Left hindlimb (tissue), 1 donor: ENCODE measurements around the gene MILR1.
"Not testable (repeated sequence)": the region's sequence is repeated elsewhere in the genome, so short reads cannot be mapped to it uniquely, and the experiment has no call there.

Experiments used
- DNase-seq: peaks from one replicate; pipeline ENCODE4 v3.0.0-alpha.2; 2018

MILR1 gene, protein sequence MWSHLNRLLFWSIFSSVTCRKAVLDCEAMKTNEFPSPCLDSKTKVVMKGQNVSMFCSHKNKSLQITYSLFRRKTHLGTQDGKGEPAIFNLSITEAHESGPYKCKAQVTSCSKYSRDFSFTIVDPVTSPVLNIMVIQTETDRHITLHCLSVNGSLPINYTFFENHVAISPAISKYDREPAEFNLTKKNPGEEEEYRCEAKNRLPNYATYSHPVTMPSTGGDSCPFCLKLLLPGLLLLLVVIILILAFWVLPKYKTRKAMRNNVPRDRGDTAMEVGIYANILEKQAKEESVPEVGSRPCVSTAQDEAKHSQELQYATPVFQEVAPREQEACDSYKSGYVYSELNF

DNA sequence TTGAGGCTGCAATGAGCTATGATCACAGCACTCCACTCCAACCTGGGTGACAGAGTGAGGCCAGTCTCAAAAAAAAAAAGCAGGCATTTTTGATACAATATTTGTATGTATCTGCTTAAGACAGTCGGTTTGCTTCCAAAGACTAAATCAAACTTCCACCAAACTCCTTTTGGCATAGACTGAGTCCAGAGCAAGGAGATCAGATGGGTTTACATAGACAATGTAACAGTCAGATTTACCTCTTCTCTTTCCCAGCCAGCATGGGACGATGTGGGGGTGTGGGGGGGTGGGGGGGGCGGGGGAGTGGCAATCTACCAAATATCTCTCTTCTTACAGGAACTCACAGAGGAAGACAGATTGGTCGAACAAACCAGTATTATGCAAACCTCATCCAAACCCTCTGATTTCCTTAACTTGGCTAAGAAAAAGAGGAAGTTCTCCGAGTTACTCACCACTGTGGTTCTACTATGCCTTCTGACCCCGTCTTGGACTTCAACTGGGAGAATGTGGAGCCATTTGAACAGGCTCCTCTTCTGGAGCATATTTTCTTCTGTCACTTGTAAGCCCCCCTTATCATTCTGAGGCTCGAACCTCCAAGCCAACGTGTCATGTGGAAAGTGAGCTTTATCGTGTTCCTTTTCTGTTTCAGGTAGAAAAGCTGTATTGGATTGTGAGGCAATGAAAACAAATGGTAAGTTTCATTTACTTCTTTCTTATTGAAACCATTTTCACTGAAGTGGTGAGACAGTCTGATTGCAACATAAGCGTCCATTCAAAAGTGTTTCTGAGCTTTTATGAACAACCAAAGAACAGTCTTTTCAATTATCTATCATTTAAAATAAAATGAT is at the start of gene MILR1:
Gene MILR1, plus strand, starts transcription at position 451 of the 848 bp plus-strand sequence. Its CDS starts 54 bp downstream, at position 505.
- DNase-seq, result peak; percentile 52

DNA sequence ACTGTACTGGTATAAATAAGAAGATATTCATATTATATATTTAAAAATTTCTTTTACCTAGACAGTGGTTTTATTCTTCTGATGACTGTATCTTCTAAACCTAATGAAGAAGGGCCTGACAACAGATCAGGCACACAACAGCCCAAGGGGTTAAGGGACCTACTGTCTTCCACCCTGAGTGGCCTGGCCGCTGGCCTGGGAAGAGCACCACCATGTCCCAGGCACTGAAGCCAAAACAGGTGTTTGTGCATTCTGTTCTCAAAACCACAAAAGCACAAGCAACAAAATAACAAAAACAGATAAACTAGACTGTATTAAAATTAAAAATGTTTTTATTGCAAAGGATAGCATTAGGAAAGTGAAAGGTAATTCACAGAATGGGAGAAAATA is 49.2 kb upstream of the MILR1 start:
- no peak for DNase-seq

DNA sequence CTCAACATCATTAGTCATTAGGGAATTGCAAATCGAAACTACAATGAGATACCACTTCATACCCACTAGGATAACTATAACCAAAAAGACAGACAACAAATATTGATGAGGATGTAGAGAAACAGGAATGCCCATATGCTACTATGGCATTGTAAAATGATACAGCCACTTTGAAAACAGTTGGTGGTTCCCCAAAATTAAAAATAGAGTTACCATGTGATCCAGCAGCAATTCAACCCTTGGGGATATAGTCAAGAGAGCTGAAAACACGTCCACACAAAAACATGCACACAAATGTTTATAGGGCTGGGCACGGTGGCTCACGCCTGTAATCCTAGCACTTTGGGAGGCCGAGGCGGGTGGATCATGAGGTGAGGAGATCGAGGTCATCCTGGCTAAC is 48.3 kb upstream of the MILR1 start:
- DNase-seq, result no peak

DNA sequence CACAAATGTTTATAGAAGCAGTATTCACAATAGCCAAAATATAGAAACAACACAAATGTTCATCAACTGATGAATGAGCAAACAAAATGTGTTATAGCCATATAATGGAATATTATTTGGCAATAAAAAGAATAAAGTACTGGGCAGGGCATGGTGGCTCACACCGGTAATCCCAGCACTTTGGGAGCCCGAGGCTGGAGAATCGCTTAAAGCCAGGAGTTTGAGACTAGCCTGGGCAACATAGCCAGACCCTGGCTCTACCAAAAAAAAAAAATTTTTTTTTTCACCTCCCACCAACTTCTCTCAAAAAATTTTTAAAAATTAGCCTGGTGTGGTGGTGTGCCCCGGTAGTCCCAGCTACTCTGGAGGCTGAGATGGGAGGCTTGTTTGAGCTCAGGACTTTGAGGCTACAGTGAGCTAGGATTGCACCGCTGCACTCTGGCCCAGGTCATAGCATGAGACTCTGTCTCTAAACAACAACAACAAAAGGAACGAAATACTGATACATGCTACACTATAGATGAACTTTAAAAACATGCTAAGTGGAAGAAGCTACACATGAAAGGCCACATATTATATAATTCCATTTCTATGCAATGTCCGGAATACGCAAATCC is 47.6 kb upstream of the MILR1 start:
- no peak for DNase-seq

DNA sequence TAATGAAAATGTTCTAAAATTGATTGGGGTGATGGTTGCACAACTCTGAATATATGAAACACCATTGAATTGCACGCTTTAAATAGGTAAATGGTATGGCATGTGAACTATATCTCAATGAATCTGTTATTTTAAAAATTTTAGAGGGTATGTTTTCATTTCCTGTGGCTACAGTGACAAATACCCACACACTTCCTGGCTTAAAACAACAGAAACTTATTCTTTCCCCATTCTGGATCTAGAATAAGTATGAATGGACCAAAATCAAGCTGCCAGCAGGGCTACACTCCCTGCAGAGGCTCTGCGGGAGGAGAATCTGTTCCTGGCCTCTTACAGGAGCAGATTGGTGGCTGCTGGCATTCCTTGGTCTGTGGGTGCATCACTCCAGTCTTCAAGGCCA is 47.0 kb upstream of the MILR1 start:
- no peak for DNase-seq

DNA sequence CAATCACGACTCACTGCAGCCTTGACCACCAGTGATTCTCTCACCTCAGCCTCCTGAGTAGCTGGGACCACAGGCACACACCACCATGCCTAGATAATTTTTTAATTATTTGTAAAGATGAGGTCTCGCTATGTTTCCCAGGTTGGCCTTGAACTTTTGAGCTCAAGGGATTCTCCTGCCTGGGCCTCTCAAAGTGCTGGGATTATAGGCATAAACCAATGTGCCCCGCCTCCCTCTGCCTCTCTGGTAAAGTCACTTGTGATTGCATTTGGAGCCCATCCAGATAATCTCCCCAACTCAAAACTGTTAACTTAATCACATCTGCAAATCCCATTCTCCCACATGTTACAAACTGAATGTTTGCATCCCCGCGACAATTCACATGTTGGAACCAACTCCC is 46.4 kb upstream of the MILR1 start:
- DNase-seq, result no peak

DNA sequence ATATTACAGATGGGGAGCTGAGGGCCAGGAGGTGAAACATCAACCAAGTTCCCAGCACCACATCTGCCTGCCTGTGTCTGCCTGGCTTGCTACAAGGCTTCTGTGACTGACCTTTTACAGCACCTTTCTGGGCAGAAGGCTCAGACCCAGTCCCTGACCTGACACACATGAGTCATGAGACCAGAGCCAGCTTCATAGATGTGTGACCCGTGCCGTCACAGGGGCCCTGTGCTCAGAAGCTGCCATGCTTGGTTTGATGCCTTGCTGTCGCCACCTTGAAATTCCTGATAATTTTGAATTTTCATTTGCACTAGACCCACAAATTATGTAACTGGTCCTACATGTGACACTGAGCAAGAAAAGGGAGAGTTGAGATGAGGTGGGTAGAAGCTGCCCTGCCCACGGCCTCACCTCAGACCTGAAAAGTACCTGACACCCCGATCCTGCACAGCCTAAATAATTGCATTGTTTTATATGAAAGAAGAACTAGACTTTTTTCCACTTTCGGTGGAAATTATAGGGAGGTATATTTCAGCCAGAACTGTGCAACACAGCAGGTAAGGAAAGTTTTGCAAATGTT is 44.9 kb upstream of the MILR1 start:
- no peak for DNase-seq

DNA sequence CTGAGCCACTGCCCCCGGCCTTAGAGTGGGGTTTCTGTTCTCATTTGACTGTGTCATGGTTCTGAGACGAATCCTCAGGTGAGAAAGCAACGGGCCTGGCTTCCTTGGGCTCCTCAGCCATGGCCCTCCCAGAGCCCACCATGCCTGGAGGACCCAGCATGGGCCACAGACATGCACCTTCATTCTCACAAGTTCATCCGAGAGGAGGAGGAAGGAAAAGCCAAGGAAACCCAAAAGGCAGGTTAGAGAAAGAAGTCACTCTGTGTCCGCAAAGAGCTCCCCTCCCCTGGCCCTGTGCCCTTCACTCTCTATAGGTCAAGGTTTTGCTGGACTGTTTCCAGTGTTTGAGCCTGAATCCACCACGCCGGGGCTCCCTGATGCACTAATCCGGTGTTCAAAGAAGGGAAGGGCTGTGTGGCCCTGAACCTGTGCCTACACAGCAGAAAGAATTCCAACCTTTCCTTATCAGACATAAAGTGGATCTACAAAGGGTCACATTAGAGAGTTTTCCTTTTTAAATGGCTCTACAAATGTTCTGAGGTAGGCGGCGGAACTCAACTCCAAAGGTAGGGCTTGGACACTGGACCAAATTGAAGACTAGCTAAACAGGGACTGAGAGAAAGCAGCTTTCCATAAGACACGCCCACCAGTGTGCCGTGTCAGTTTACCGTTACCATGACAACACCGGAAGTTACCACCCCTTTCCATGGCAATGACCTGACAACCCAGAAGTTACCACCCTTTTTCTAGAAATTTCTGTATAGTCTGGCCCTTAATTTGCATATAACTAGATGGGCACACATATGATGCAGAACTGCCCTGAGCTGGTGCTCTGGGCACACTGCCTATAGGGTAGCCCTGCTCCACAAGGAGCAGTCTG is 42.4 kb upstream of the MILR1 start:
- no peak for DNase-seq

DNA sequence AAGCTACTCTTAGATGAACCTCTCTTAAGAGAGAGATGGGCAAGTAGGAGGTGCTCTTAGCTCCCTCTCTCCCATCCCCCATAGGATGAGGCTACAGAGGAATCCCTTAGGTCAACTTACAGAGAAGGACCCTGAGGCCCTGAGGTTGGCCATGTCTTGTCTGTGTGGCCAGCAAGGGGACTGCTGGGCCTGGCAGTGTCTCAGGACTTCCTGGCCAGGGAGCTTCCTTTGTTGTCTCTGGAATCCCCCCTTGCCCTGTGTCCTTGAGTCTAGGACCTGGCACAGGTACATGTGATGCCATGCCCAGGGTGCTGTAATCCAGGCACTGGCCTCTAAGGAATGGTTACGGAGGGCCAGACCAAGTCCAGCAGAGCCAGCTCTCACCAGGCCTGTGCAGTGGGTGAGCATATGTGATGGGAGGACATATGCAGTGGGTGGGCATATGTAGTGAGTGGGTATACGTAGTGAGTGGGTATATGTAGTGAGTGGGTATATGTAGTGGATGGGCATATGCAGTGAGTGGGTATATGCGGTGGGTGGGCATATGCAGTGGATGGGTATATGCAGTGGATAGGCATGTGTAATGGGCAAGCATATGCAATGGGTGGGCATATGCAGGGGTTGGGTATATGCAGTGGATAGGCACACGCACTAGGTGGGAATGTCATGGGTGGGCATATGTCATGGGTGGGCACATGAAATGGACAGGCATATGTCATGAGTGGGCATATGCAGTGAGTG is 38.0 kb upstream of the MILR1 start:
- DNase-seq, result no peak

DNA sequence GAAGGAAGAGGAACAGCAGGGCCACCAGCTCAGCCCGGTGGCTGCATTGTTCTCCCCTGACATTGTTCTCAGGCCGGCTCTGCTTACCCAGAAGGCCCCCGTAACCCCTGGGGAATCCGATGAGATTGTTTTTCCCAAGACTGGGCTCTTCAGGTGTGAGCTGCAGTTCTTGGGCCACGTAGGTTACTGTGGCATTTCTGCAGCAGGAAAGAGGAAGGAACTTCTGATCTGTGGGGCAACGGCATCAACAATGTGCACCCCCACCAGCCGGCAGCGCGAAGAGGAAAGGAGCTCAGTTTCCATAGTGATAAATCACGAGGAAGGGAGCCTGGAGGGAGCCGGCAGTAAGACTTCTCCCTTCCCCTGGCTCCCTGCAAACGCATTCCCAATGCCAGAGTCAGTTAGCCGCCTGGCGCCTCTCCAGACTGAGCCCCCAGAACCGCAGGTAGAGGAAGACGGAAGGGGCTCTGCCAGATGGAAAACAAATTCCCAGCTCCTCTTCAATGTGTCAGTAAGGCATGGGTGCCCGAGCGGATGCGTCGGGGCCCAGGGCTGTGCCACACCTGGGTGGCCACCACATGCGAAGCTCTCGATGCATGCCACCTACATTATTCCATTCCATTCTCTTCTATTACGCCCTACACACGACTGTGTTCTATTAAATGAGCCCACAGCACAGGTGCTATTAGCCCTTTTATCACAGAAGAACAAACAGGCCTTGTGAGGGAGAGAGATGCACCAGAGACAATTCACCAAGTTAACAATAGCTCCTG is 36.7 kb upstream of the MILR1 start:
- peak; percentile 46 for DNase-seq

DNA sequence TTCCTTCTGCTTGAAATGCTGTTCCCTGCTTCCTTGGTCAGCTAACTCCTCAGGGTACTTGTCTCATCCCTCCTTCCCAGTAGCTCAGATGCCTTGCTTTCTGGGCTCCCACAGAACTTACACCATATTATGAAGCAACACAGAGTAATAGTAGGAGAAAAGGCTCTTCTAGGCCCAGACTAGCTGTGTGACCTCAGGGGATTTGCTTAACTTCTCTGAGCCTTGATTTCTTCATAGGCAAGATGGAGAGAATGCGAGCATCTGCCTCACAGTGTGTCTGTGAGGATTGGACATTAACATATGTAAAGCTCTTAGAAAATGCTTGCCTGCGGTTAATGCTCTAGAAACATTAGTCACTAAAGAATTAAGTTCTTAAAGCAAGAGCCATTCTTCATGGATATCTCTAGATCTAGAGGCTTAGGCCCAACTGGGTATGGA is 36.0 kb upstream of the MILR1 start:
- DNase-seq, result no peak

DNA sequence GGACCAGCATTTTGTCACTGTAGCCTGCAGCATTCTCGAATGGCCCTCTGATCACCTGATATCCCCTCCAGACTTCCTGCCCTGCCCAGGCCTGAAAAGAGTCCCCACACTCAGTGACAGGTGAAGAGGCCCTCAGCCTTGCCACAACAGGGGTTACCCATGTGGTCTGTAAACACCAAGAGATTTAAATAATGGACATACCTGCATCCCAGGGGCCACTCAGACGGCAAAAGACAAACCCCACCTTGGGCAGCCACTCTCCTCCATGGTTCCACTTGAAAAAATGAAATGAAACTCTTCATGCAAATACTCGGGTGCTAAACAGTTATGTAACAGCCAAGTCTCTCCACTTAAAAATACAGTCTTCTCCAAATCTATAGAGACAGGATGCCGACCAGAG is 35.4 kb upstream of the MILR1 start:
- DNase-seq, result no peak

DNA sequence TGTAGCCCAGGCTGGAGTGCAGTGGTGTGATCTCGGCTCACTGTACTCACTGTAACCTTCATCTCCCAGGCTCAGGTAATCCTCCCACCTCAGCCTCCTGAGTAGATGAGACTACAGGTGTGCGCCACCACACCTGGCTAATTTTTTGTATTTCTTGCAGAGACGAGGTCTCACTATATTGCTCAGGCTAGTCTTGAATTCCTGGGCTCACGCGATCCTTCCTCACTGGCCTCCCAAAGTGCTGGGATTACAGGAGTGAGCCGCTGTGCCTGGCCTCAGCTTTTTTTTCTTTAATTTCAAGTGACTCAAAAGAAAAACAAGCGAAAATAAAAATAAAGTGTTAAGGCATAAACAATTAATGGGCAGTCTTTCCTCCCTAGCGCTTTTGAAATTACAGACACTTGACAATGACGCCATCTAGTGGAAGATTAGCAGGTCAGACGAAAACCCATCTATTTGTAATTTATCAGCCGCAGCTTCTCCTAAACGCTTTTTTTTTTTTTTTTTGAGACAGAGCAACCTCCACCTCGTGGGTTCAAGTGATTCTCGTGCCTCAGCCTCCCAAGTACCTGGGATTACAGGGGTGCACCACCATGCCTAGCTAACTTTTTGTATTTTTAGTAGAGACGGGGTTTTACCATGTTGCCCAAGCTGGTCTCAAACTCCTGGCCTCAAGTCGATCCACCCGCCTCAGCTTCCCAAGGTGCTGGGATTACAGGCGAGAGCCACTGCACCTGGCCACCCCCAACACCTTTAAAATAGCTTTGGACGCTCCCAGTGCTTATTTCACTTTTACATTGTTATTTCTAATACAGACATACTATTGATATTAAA is 30.2 kb upstream of the MILR1 start:
- no peak for DNase-seq

DNA sequence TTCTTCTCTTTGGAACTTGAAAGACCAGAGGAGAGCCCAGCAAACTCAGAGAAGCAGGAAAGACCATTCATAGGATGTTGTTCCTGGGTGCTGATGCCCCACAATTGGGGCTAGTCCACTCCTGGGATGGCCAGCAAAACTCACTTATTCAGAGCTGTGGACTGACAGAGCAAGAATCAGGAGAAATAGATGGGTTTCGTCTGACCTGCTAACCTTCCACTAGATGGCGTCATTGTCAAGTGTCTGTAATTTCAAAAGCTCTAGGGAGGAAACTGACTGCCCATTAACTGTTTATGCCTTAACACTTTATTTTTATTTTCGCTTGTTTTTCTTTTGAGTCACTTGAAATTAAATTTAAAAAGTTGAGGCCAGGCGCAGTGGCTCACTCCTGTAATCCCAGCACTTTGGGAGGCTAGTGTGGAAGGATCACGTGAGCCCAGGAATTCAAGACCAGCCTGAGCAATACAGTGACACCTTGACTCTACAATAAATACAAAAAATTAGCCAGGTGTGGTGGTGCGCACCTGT is 28.7 kb upstream of the MILR1 start:
- no peak for DNase-seq

DNA sequence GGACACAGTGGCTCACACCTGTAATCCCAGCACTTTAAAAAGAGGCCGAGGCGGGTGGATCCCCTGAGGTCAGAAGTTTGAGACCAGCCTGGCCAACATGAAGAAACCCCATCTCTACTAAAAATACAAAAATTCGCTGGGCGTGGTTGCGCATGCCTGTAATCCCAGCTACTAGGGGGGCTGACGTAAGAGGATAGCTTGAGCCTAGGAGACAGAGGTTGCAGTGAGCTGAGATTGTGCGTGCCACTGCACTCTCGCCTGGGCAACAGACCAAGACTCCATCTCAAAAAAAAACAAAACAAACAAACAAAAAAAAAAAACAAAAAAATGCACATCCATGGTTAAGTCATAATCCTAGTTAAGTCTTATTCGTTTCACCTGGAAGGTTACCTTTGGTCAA is 26.8 kb upstream of the MILR1 start:
- not testable (repeated sequence) for DNase-seq

DNA sequence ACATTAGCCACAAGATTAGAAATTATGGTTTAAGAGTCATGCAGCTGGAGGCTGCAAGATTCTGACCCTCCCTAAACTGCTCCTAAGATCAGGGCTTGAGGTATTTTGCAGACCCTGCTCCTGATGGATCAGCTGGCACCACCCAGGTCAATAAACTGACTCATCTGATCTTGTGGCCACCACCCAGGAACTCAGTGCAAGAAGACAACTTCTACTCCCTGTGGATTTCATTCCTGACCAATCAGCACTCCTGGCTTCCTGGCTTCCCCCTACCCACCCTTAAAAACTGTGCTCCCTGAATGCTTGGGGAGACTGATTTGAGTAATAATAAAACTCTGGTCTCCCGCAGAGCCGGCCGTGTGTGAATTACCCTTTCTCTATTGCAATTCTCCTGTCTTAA is 25.0 kb upstream of the MILR1 start:
- DNase-seq, result no peak

DNA sequence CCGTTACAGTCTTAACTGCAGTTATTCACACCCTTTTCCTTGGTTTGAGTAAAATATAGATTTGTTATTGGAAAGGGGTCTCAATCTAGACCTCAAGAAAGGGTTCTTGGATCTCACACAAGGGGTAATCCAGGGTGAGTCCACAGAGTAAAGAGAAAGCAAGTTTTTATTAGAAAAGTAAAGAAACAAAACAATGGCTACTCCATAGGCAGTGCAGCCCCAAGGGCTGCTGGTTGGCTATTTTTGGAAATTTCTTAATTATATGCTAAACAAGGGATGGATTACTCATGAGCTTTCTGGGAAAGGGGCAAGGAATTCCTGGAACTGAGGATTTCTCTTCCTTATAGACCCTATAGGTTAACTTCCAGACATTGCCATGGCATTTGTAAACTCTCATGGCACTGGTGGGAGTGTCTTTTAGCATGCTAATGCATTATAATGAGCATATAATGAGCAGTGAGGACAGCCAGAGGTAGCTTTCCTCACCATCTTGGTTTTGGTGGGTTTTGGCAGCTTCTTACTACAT is 24.5 kb upstream of the MILR1 start:
- DNase-seq, result no peak

DNA sequence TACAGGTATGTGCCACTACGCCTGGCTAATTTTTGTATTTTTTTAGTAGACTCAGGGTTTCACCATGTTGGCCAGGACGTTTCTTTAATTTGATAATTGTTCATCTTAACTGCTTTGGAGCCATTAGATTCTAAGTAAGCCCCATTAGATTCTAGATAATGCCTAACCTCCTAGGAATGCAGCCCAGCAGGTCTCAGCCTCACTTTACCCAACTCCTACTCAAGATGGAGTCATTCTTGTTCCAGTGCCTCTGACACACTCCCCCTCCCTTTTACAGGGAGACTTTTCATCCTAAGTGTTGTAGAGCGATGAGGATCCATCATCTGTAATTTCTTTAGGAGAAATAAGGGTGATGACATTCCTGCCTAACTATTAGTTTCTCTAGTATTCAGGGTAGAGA is 23.7 kb upstream of the MILR1 start:
- no peak for DNase-seq

DNA sequence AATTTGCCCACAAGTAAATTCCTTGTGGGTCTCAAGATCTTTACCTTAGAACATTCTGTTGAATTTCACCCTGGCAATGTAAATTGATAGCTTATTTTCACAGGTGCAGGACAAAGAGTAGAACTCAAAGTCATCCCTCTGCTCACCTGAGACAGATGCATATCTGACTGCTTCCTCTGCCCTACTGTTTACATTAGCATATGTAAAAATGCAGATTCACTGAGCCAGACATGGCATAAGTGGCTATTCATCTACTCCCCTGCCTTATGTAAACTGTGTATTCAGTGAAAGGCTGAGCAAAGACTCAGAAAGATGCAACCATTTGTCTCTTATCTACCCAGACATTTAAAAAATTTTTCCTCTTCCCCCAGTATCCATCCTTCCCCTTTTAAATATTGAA is 22.3 kb upstream of the MILR1 start:
- no peak for DNase-seq
